Fibroblast of peridontal ligament (primary cell): ENCODE measurements around the gene MARS2.
"Not testable (repeated sequence)": the region's sequence is repeated elsewhere in the genome, so short reads cannot be mapped to it uniquely, and the experiment has no call there.

Experiments used
- DNase-seq: peaks from one replicate; pipeline ENCODE4 v3.0.0-alpha.2; 2010; ENCODE audit errors: extremely low read depth

Gene MARS2

GRCh38 chr2:197705121-197705911 lies at the start of gene MARS2:
Gene MARS2 (plus strand): TSS chr2:197705369. CDS start chr2:197705406, 37 bp downstream.
- DNase-seq: peak; percentile 87

- no peak for DNase-seq
These were observed 47.6 kb upstream of the MARS2 start for GRCh38 chr2:197657562-197657961.

GRCh38 chr2:197661626-197662025 lies 43.5 kb upstream of the MARS2 start:
- no peak for DNase-seq

GRCh38 chr2:197666277-197666676 lies 38.9 kb upstream of the MARS2 start:
- no peak for DNase-seq

- no peak for DNase-seq
These were observed 36.9 kb upstream of the MARS2 start for GRCh38 chr2:197668296-197668695.

- DNase-seq: peak; percentile 17
These were observed 36.1 kb upstream of the MARS2 start for GRCh38 chr2:197669077-197669476.

GRCh38 chr2:197672371-197672893 lies 32.7 kb upstream of the MARS2 start:
- DNase-seq: no peak

GRCh38 chr2:197673106-197673505 lies 32.1 kb upstream of the MARS2 start:
- DNase-seq: no peak

GRCh38 chr2:197673606-197674005 lies 31.6 kb upstream of the MARS2 start:
- DNase-seq: no peak

GRCh38 chr2:197674060-197674459 lies 31.1 kb upstream of the MARS2 start:
- no peak for DNase-seq

- peak; percentile 58 for DNase-seq
These were observed 30.6 kb upstream of the MARS2 start for GRCh38 chr2:197674591-197674990.

- DNase-seq: peak; percentile 62
These were observed 29.9 kb upstream of the MARS2 start, which contains the start of gene RFTN2 for GRCh38 chr2:197675246-197675645. Gene RFTN2 (minus strand): TSS chr2:197675587. CDS start chr2:197675458, 129 bp downstream.

- peak; percentile 83 for DNase-seq
These were observed 29.4 kb upstream of the MARS2 start for GRCh38 chr2:197675711-197676188.

- no peak for DNase-seq
These were observed 28.1 kb upstream of the MARS2 start for GRCh38 chr2:197677056-197677455.

- peak; percentile 25 for DNase-seq
These were observed 27.7 kb upstream of the MARS2 start for GRCh38 chr2:197677483-197677882.

GRCh38 chr2:197695206-197695605 lies 10.0 kb upstream of the MARS2 start:
- DNase-seq: not testable (repeated sequence)

GRCh38 chr2:197695971-197696370 lies 9.2 kb upstream of the MARS2 start:
- not testable (repeated sequence) for DNase-seq

- not testable (repeated sequence) for DNase-seq
These were observed 8.6 kb upstream of the MARS2 start for GRCh38 chr2:197696571-197696970.

GRCh38 chr2:197699724-197700123 lies 5.4 kb upstream of the MARS2 start:
- not testable (repeated sequence) for DNase-seq

GRCh38 chr2:197700960-197701359 lies 4.2 kb upstream of the MARS2 start:
- no peak for DNase-seq

- peak; percentile 16 for DNase-seq
These were observed 592 bp upstream of the MARS2 start for GRCh38 chr2:197704434-197705120.
